Measurements from ENCODE around the gene CAVIN3.

DNA sequence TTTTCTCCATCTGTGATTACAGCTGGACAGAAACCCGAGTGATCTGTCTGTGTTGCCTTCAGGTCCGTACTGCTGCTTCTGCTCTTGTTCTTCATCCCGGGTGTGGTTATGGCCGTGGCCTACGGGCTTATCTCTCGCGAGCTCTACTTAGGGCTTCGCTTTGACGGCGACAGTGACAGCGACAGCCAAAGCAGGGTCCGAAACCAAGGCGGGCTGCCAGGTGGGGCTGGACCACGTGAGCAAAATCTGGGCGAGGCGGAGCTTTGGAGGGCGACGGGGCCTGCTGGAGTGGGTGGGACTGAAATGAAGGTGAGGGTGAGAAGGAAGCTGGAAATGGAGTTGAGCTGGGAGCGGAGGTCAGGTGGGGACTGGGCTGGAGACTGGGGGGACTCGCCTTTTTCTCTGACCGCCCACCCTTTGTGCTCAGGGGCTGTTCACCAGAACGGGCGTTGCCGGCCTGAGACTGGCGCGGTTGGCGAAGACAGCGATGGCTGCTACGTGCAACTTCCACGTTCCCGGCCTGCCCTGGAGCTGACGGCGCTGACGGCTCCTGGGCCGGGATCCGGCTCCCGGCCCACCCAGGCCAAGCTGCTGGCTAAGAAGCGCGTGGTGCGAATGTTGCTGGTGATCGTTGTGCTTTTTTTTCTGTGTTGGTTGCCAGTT is 49.6 kb downstream of the CAVIN3 start:
- TF ChIP-seq, protein P1, sequence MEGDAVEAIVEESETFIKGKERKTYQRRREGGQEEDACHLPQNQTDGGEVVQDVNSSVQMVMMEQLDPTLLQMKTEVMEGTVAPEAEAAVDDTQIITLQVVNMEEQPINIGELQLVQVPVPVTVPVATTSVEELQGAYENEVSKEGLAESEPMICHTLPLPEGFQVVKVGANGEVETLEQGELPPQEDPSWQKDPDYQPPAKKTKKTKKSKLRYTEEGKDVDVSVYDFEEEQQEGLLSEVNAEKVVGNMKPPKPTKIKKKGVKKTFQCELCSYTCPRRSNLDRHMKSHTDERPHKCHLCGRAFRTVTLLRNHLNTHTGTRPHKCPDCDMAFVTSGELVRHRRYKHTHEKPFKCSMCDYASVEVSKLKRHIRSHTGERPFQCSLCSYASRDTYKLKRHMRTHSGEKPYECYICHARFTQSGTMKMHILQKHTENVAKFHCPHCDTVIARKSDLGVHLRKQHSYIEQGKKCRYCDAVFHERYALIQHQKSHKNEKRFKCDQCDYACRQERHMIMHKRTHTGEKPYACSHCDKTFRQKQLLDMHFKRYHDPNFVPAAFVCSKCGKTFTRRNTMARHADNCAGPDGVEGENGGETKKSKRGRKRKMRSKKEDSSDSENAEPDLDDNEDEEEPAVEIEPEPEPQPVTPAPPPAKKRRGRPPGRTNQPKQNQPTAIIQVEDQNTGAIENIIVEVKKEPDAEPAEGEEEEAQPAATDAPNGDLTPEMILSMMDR (IDR thresholded peaks at IDR 0.05; ENCODE audit: low read depth, low read length, poor library complexity, severe bottlenecking): no peak
- no peak for TF ChIP-seq EZH2phosphoT487 (IDR thresholded peaks at IDR 0.05; ENCODE audit: borderline replicate concordance, low read length)
